PFSK-1 (cell line): Measurements from ENCODE around the gene STARD13.

ENCODE experiments used
- POLR2AphosphoS5 ChIP-seq: IDR thresholded peaks from 2 replicates; pipeline ENCODE4 v1.6.1; 2012; ENCODE audit warnings: low read depth, mild to moderate bottlenecking, control low read depth, low read length, moderate library complexity
- SIN3A ChIP-seq: IDR thresholded peaks from 2 replicates; pipeline ENCODE4 v1.6.1; 2012; ENCODE audit warnings: mild to moderate bottlenecking, low read length, moderate library complexity, borderline replicate concordance; ENCODE audit not compliant: insufficient read depth
- TAF1 ChIP-seq: IDR thresholded peaks from 2 replicates; pipeline ENCODE4 v1.6.1; 2012; ENCODE audit warnings: low read length, control low read depth, borderline replicate concordance; ENCODE audit not compliant: insufficient read depth
- TF ChIP-seq, protein P1 (sequence below), 2 experiments: IDR thresholded peaks; 2 replicates each; pipeline versions ENCODE4 v1.6.1 to v1.8.0; 2011 to 2012; ENCODE audit warnings: low read depth in 2 of 2, low read length in 2 of 2, control low read depth in 1 of 2, inconsistent platforms in 1 of 2, mild to moderate bottlenecking in 1 of 2, moderate library complexity in 1 of 2; ENCODE audit not compliant: insufficient read depth in 1 of 2

DNA sequence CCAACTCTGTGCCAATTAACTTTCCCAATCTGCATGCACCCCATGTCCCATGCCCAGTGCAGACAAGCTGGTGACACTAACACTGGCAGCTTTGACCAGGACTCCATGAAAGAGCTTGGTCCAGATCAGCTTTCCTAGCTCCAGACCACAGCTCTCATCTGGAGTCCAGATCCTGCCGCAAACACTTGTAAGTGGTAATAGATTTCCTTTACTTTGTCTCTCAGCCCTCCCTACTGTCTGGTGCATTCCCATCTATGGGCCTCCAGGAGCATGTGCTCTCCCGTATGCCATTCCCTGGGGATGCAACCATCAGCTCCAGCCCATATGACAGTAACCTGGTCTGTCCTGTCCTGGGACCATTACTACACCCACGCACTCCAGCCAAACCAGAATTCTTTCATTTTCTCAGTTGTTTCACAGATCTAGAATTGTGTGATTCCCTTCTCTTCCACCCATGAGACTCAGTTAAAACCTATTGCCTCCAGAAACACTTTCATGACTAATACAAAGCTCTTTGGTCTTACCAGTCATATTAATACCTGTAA, 4.9 kb upstream of the STARD13 start:
- TF ChIP-seq SIN3A (no peak), TAF1 (no peak), POLR2AphosphoS5 (no peak)
- TF ChIP-seq, protein P1, sequence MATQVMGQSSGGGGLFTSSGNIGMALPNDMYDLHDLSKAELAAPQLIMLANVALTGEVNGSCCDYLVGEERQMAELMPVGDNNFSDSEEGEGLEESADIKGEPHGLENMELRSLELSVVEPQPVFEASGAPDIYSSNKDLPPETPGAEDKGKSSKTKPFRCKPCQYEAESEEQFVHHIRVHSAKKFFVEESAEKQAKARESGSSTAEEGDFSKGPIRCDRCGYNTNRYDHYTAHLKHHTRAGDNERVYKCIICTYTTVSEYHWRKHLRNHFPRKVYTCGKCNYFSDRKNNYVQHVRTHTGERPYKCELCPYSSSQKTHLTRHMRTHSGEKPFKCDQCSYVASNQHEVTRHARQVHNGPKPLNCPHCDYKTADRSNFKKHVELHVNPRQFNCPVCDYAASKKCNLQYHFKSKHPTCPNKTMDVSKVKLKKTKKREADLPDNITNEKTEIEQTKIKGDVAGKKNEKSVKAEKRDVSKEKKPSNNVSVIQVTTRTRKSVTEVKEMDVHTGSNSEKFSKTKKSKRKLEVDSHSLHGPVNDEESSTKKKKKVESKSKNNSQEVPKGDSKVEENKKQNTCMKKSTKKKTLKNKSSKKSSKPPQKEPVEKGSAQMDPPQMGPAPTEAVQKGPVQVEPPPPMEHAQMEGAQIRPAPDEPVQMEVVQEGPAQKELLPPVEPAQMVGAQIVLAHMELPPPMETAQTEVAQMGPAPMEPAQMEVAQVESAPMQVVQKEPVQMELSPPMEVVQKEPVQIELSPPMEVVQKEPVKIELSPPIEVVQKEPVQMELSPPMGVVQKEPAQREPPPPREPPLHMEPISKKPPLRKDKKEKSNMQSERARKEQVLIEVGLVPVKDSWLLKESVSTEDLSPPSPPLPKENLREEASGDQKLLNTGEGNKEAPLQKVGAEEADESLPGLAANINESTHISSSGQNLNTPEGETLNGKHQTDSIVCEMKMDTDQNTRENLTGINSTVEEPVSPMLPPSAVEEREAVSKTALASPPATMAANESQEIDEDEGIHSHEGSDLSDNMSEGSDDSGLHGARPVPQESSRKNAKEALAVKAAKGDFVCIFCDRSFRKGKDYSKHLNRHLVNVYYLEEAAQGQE (IDR thresholded peaks at IDR 0.05; ENCODE audit: insufficient read depth in 1 of 2, low read depth in 2 of 2, low read length in 2 of 2), result no peak
